ENCODE data around the gene ELMOD3.
A peak's percentile ranks its signal among the peaks of the same experiment; 100 is the strongest.

Gene ELMOD3

GRCh38 chr2:85377083-85377482 lies 22.5 kb downstream of the ELMOD3 start:
- DNase-seq = no peak

- no peak for DNase-seq
These were observed 23.7 kb downstream of the ELMOD3 start for GRCh38 chr2:85378257-85378656.

- no peak for DNase-seq
These were observed 25.5 kb downstream of the ELMOD3 start for GRCh38 chr2:85380048-85380447.

GRCh38 chr2:85383151-85383550 lies 28.6 kb downstream of the ELMOD3 start:
- DNase-seq = peak; percentile 14

GRCh38 chr2:85383850-85384249 lies 29.3 kb downstream of the ELMOD3 start:
- DNase-seq = no peak

GRCh38 chr2:85385746-85386145 lies 31.2 kb downstream of the ELMOD3 start:
- DNase-seq = no peak

- DNase-seq = no peak
These were observed 33.2 kb downstream of the ELMOD3 start for GRCh38 chr2:85387754-85388153.

- DNase-seq = no peak
These were observed 34.4 kb downstream of the ELMOD3 start for GRCh38 chr2:85388878-85389538.

- peak; percentile 16 for DNase-seq
These were observed 36.5 kb downstream of the ELMOD3 start for GRCh38 chr2:85390941-85391669.

- DNase-seq = peak; percentile 41
These were observed 39.3 kb downstream of the ELMOD3 start for GRCh38 chr2:85393836-85394235.

GRCh38 chr2:85394261-85394681 lies 39.7 kb downstream of the ELMOD3 start:
- DNase-seq = no peak

GRCh38 chr2:85394976-85395375 lies 40.4 kb downstream of the ELMOD3 start:
- no peak for DNase-seq

GRCh38 chr2:85395912-85396475 lies 41.4 kb downstream of the ELMOD3 start:
- DNase-seq = no peak

GRCh38 chr2:85396531-85397470 lies 42.2 kb downstream of the ELMOD3 start:
- DNase-seq = no peak

GRCh38 chr2:85397925-85398331 lies 43.4 kb downstream of the ELMOD3 start:
- DNase-seq = no peak

GRCh38 chr2:85398426-85399182 lies 44.0 kb downstream of the ELMOD3 start:
- no peak for DNase-seq

GRCh38 chr2:85399183-85399455 lies 44.5 kb downstream of the ELMOD3 start:
- DNase-seq = no peak

- no peak for DNase-seq
These were observed 45.5 kb downstream of the ELMOD3 start for GRCh38 chr2:85400023-85400422.

GRCh38 chr2:85400541-85401463 lies 46.2 kb downstream of the ELMOD3 start:
- DNase-seq = no peak

- DNase-seq = no peak
These were observed 46.9 kb downstream of the ELMOD3 start for GRCh38 chr2:85401464-85401805.

- no peak for DNase-seq
These were observed 47.3 kb downstream of the ELMOD3 start for GRCh38 chr2:85401844-85402243.
